ENCODE measurements around the gene TNRC6A.

The TNRC6A gene

GRCh38 chr16:24730914-24731313, 1.5 kb downstream of the TNRC6A start:
- Histone ChIP-seq H3K79me2 (ENCODE audit: low read length) (peaks cover 64% of the 10 kb centered on the region), H2AFZ (ENCODE audit: low read depth, low read length) (no peak overlapping the region), H3K4me2 (ENCODE audit: low read length) (peak overlapping the region; percentile 87), H3K36me3 (replicated peaks; ENCODE audit: low read depth, low read length) (peaks cover 26% of the 10 kb centered on the region), H3K27ac (ENCODE audit: low read length) (no peak overlapping the region), H3K27me3 (ENCODE audit: low read depth, low read length) (no peaks in the 10 kb centered on the region), H3K4me1 (ENCODE audit: low read length) (peaks cover 35% of the 10 kb centered on the region), H4K20me1 (ENCODE audit: insufficient read depth, low read length) (peaks cover 53% of the 10 kb centered on the region), H3K9me3 (ENCODE audit: insufficient read depth, low read length) (no peaks in the 10 kb centered on the region), H3K4me3 (ENCODE audit: low read length) (peak overlapping the region; percentile 100), H3K9ac (ENCODE audit: low read length) (0 out of 2 replicates have a peak overlapping the region, but pooled peaks have one; percentile 95)
- TF ChIP-seq EZH2phosphoT487 (IDR thresholded peaks at IDR 0.05; ENCODE audit: low read depth) (no peak), CTCF (IDR thresholded peaks at IDR 0.05; ENCODE audit: low read depth, low read length) (no peak)

- no peaks in the 10 kb centered on the region for H3K27me3 ChIP-seq (ENCODE audit: low read depth, low read length)
- H3K4me3 ChIP-seq (ENCODE audit: low read length), result no peak overlapping the region
- H3K9ac ChIP-seq (ENCODE audit: low read length), result no peak overlapping the region
- no peak overlapping the region for H3K27ac ChIP-seq (ENCODE audit: low read length)
- H2AFZ ChIP-seq (ENCODE audit: low read depth, low read length), result no peak overlapping the region
- peaks cover 26% of the 10 kb centered on the region for H3K36me3 ChIP-seq (replicated peaks; ENCODE audit: low read depth, low read length)
- H3K79me2 ChIP-seq (ENCODE audit: low read length), result peaks cover 73% of the 10 kb centered on the region
- H3K9me3 ChIP-seq (ENCODE audit: insufficient read depth, low read length), result no peaks in the 10 kb centered on the region
- TF ChIP-seq EZH2phosphoT487 (IDR thresholded peaks at IDR 0.05; ENCODE audit: low read depth), result no peak
- TF ChIP-seq CTCF (IDR thresholded peaks at IDR 0.05; ENCODE audit: low read depth, low read length), result no peak
- H3K4me2 ChIP-seq (ENCODE audit: low read length), result no peak overlapping the region
- peaks cover 63% of the 10 kb centered on the region for H4K20me1 ChIP-seq (ENCODE audit: insufficient read depth, low read length)
- peaks cover 39% of the 10 kb centered on the region for H3K4me1 ChIP-seq (ENCODE audit: low read length)
These were observed 2.4 kb downstream of the TNRC6A start for GRCh38 chr16:24731722-24732419.

- no peak overlapping the region for H2AFZ ChIP-seq (ENCODE audit: low read depth, low read length)
- peaks cover 88% of the 10 kb centered on the region for H4K20me1 ChIP-seq (ENCODE audit: insufficient read depth, low read length)
- H3K27me3 ChIP-seq (ENCODE audit: low read depth, low read length), result no peaks in the 10 kb centered on the region
- peaks cover 53% of the 10 kb centered on the region for H3K4me1 ChIP-seq (ENCODE audit: low read length)
- H3K36me3 ChIP-seq (replicated peaks; ENCODE audit: low read depth, low read length), result peaks cover 44% of the 10 kb centered on the region
- H3K9ac ChIP-seq (ENCODE audit: low read length), result no peak overlapping the region
- peak overlapping the region; percentile 3; the same call in 1 of the 2 replicates for H3K4me3 ChIP-seq (ENCODE audit: low read length)
- peak overlapping the region; percentile 34 for H3K4me2 ChIP-seq (ENCODE audit: low read length)
- peak overlapping the region; percentile 67 for H3K27ac ChIP-seq (ENCODE audit: low read length)
- TF ChIP-seq CTCF (IDR thresholded peaks at IDR 0.05; ENCODE audit: low read depth, low read length), result no peak
- no peak for TF ChIP-seq EZH2phosphoT487 (IDR thresholded peaks at IDR 0.05; ENCODE audit: low read depth)
- peaks cover 98% of the 10 kb centered on the region for H3K79me2 ChIP-seq (ENCODE audit: low read length)
- no peaks in the 10 kb centered on the region for H3K9me3 ChIP-seq (ENCODE audit: insufficient read depth, low read length)
These were observed 4.9 kb downstream of the TNRC6A start for GRCh38 chr16:24734382-24734781.

- Histone ChIP-seq H3K4me1 (ENCODE audit: low read length) (peaks cover 45% of the 10 kb centered on the region), H2AFZ (ENCODE audit: low read depth, low read length) (no peak overlapping the region), H3K9ac (ENCODE audit: low read length) (no peak overlapping the region), H3K27ac (ENCODE audit: low read length) (no peak overlapping the region), H3K27me3 (ENCODE audit: low read depth, low read length) (no peaks in the 10 kb centered on the region), H3K4me3 (ENCODE audit: low read length) (no peak overlapping the region), H3K79me2 (ENCODE audit: low read length) (peaks cover 100% of the 10 kb centered on the region), H3K4me2 (ENCODE audit: low read length) (no peak overlapping the region), H3K9me3 (ENCODE audit: insufficient read depth, low read length) (no peaks in the 10 kb centered on the region), H4K20me1 (ENCODE audit: insufficient read depth, low read length) (peaks cover 95% of the 10 kb centered on the region), H3K36me3 (replicated peaks; ENCODE audit: low read depth, low read length) (peaks cover 40% of the 10 kb centered on the region)
- no peak for TF ChIP-seq CTCF (IDR thresholded peaks at IDR 0.05; ENCODE audit: low read depth, low read length)
- no peak for TF ChIP-seq EZH2phosphoT487 (IDR thresholded peaks at IDR 0.05; ENCODE audit: low read depth)
These were observed 7.3 kb downstream of the TNRC6A start for GRCh38 chr16:24736758-24737157.
